Natural killer cell treated with Interleukin-12 subunit alpha and Interleukin-12 subunit beta and Interleukin-15 and Interleukin-18, amount 100 ng/mL, for 72 hours (primary cell): ENCODE measurements around the gene CHST5. TPM values are rescaled to one million over a fixed set of nuclear protein-coding genes. Genes with fewer than 3 reads are reported as not detected.
"Not testable (repeated sequence)": the region's sequence is repeated elsewhere in the genome, so short reads cannot be mapped to it uniquely, and the experiment has no call there.

Source experiments
- ATAC-seq, 2 donors: fragments of 150-1000 bp; cut with Tn5 transposase in 1 of 2; sonication (Bioruptor Pico), chemical (Tn5 transposase) in 1 of 2; 2 replicates each; pipeline ENCODE4 v1.10.0; 2021
- DNase-seq: peaks from one replicate; pipeline ENCODE4 v3.0.0; 2022; ENCODE audit warnings: low spot score
- H3K27ac Mint-ChIP-seq, 2 donors: 1 replicate in 1 of 2; 2 replicates in 1 of 2; pipeline ENCODE4 v1.8.0; 2022; ENCODE audit warnings: mixed read lengths in 2 of 2, mild to moderate bottlenecking in 1 of 2, moderate library complexity in 1 of 2
- H3K27me3 Mint-ChIP-seq, 2 donors: 1 replicate in 1 of 2; 2 replicates in 1 of 2; pipeline ENCODE4 v1.8.0; 2022; ENCODE audit warnings: mixed read lengths in 2 of 2
- H3K36me3 Mint-ChIP-seq: one replicate; pipeline ENCODE4 v1.8.0; 2022; ENCODE audit warnings: mixed read lengths
- H3K4me1 Mint-ChIP-seq, 2 donors: 1 replicate in 1 of 2; 2 replicates in 1 of 2; pipeline ENCODE4 v1.8.0; 2022; ENCODE audit warnings: low read depth in 2 of 2, mixed read lengths in 2 of 2, mild to moderate bottlenecking in 1 of 2
- H3K4me3 Mint-ChIP-seq: one replicate; pipeline ENCODE4 v1.8.0; 2022; ENCODE audit warnings: mixed read lengths
- H3K9me3 Mint-ChIP-seq: 2 replicates; pipeline ENCODE4 v1.8.0; 2022; ENCODE audit warnings: mixed read lengths
- total RNA-seq, 2 donors: library from RNA; stranded (reverse); gene quantifications; one replicate each; pipeline ENCODE4 v1.2.3, GENCODE V29; 2022

The CHST5 gene
- total RNA-seq, 2 donors from 2014 or later: 0.14 TPM; not detected in 1

- H3K4me1 Mint-ChIP-seq, H3K9me3 Mint-ChIP-seq, DNase-seq, H3K36me3 Mint-ChIP-seq, H3K4me3 Mint-ChIP-seq, H3K27ac Mint-ChIP-seq, H3K27me3 Mint-ChIP-seq: not testable (repeated sequence)
- peak in 1 of 2 donors; percentile 32 for ATAC-seq
Observed at GRCh38 chr16:75538882-75539565, 3.1 kb upstream of the CHST5 start.

- H3K9me3 Mint-ChIP-seq: no peaks in the 10 kb centered on the region
- H3K36me3 Mint-ChIP-seq: no peaks in the 10 kb centered on the region
- no peak for ATAC-seq
Observed at GRCh38 chr16:75537776-75538175, 1.9 kb upstream of the CHST5 start.

DNA sequence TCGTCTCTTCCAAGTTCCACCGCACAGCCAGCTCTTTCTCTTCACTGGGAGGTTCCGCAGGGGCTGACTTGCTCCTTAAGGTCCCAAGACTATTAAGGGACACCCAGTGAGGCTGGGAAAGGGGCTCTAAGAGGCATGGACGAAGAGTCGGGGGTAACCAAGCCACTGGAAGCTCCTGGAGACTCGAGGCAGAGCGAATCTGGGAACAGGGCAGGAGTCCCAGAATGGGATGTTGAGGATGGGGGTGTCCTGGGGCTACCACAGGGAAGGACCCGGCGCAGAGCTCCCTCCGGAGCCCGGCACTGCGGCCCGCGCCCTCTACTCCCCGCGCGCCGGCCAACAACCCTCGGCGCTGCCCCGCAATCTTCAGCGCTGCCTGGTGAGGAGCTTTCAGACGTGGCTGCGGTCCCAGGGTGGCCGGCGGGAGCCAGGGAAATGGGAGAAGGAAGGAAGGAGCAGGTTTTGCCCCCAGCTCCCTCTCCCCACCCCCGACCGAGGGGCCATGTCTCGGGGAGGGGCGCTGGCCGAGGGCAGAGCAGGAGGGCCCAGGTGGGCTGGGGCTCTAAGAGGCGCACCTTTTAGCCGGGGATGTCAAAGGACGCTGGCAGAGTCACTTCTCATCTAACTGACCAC, 581 bp downstream of the CHST5 start:
- no peaks in the 10 kb centered on the region for H3K4me1 Mint-ChIP-seq
- H3K27ac Mint-ChIP-seq: no peak overlapping the region
- H3K9me3 Mint-ChIP-seq: no peaks in the 10 kb centered on the region

More at GRCh38 chr16:75537776-75538175, 1.9 kb upstream of the CHST5 start:
- Mint-ChIP-seq H3K27ac (no peak overlapping the region), H3K4me3 (no peak overlapping the region), H3K4me1 (no peaks in the 10 kb centered on the region), H3K27me3 (no peaks in the 10 kb centered on the region)
- DNase-seq: no peak

GRCh38 chr16:75534560-75535205, 1.2 kb downstream of the CHST5 start:
- Mint-ChIP-seq H3K9me3 (no peaks in the 10 kb centered on the region), H3K36me3 (no peaks in the 10 kb centered on the region), H3K27me3 (no peaks in the 10 kb centered on the region), H3K4me3 (no peak overlapping the region), H3K27ac (no peak overlapping the region), H3K4me1 (no peaks in the 10 kb centered on the region)
- DNase-seq: no peak
- ATAC-seq: no peak

More for the DNA sequence above, 581 bp downstream of the CHST5 start:
- Mint-ChIP-seq H3K36me3 (no peaks in the 10 kb centered on the region), H3K4me3 (no peak overlapping the region), H3K27me3 (no peaks in the 10 kb centered on the region)
- ATAC-seq (no peak), DNase-seq (no peak)

DNA sequence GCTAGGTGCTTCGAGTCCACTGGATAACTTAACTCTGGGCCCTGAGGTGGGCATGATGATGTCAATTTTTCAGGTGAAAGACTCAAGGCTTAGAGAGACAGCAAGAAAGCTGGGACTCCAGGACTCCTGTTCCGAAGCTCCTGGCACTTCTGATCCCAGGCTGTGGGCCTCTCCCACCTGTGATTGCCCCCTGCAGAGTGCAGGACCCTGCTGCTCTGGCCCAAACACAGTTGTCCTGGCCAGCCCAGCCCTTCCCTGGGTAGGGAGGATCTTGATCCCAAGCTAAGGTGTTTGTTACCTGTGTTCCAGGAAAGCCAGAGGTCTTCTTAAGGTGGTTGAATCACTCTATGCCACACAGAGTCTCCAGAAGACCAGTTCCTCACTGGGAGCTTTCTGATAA, 3.1 kb downstream of the CHST5 start:
- DNase-seq: no peak
- ATAC-seq: no peak
- H3K36me3 Mint-ChIP-seq: no peaks in the 10 kb centered on the region
- H3K27me3 Mint-ChIP-seq: no peaks in the 10 kb centered on the region
- H3K4me3 Mint-ChIP-seq: no peak overlapping the region
- H3K9me3 Mint-ChIP-seq: no peaks in the 10 kb centered on the region
- no peaks in the 10 kb centered on the region for H3K4me1 Mint-ChIP-seq
- no peak overlapping the region for H3K27ac Mint-ChIP-seq

GRCh38 chr16:75532142-75532765, 3.7 kb downstream of the CHST5 start:
- DNase-seq: no peak
- Mint-ChIP-seq H3K9me3 (no peaks in the 10 kb centered on the region), H3K27ac (no peak overlapping the region), H3K4me1 (no peaks in the 10 kb centered on the region), H3K36me3 (no peaks in the 10 kb centered on the region), H3K27me3 (no peaks in the 10 kb centered on the region), H3K4me3 (no peak overlapping the region)
- ATAC-seq: no peak

DNA sequence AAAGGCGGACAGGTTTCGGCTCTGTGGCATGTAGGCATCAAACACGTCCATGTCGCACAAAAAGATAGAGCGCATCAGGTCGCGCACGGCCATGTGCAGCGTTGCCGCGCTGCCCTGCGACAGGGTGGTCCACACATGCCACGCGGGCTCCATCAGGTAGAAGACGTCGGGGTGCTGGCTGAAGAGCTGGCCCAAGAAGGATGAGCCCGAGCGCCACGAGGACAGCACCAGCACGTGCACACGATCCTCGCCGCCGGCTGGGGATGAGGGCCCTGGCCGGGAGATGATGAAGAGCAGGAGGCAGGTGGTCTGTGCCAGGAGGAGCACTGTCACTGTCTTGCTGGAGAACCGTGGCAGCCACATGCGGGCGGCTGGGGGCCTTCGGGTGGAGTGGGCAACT, 5.9 kb downstream of the CHST5 start:
- DNase-seq (no peak), ATAC-seq (no peak)
- no peaks in the 10 kb centered on the region for H3K27me3 Mint-ChIP-seq
- H3K36me3 Mint-ChIP-seq: no peaks in the 10 kb centered on the region
- H3K4me1 Mint-ChIP-seq: no peaks in the 10 kb centered on the region
- no peak overlapping the region for H3K27ac Mint-ChIP-seq
- H3K4me3 Mint-ChIP-seq: no peak overlapping the region
- no peaks in the 10 kb centered on the region for H3K9me3 Mint-ChIP-seq

GRCh38 chr16:75529056-75529905, 6.6 kb downstream of the CHST5 start:
- H3K4me1 Mint-ChIP-seq: no peaks in the 10 kb centered on the region
- no peak for ATAC-seq
- H3K27me3 Mint-ChIP-seq: no peaks in the 10 kb centered on the region
- H3K4me3 Mint-ChIP-seq: no peak overlapping the region
- H3K9me3 Mint-ChIP-seq: no peaks in the 10 kb centered on the region
- DNase-seq: no peak
- no peak overlapping the region for H3K27ac Mint-ChIP-seq
- no peaks in the 10 kb centered on the region for H3K36me3 Mint-ChIP-seq

GRCh38 chr16:75527825-75528299, 8.0 kb downstream of the CHST5 start:
- Mint-ChIP-seq H3K9me3 (no peaks in the 10 kb centered on the region), H3K27me3 (no peaks in the 10 kb centered on the region), H3K36me3 (no peaks in the 10 kb centered on the region), H3K4me1 (no peaks in the 10 kb centered on the region), H3K27ac (no peak overlapping the region), H3K4me3 (no peak overlapping the region)
- ATAC-seq: no peak
- no peak for DNase-seq

GRCh38 chr16:75526032-75526790, 9.7 kb downstream of the CHST5 start:
- no peak overlapping the region for H3K4me3 Mint-ChIP-seq
- ATAC-seq: no peak
- no peaks in the 10 kb centered on the region for H3K9me3 Mint-ChIP-seq
- H3K36me3 Mint-ChIP-seq: no peaks in the 10 kb centered on the region
- H3K4me1 Mint-ChIP-seq: no peaks in the 10 kb centered on the region
- no peak for DNase-seq
- no peaks in the 10 kb centered on the region for H3K27me3 Mint-ChIP-seq
- H3K27ac Mint-ChIP-seq: no peak overlapping the region

GRCh38 chr16:75519175-75519574, 16.7 kb downstream of the CHST5 start:
- H3K27me3 Mint-ChIP-seq: no peaks in the 10 kb centered on the region
- H3K36me3 Mint-ChIP-seq: no peaks in the 10 kb centered on the region
- peaks cover 4 to 10% of the 10 kb centered on the region in 2 donors for H3K4me1 Mint-ChIP-seq
- ATAC-seq (no peak), DNase-seq (no peak)
- no peak overlapping the region for H3K4me3 Mint-ChIP-seq
- no peaks in the 10 kb centered on the region for H3K9me3 Mint-ChIP-seq
- no peak overlapping the region for H3K27ac Mint-ChIP-seq

- H3K9me3 Mint-ChIP-seq, H3K27me3 Mint-ChIP-seq, H3K36me3 Mint-ChIP-seq, DNase-seq: not testable (repeated sequence)
- H3K4me3 Mint-ChIP-seq: peak overlapping the region; percentile 68
- ATAC-seq: peak in 1 of 2 donors; percentile 34
- H3K4me1 Mint-ChIP-seq: peaks cover 4 to 10% of the 10 kb centered on the region in 2 donors
- peak overlapping the region in 1 of 2 donors; percentile 64 for H3K27ac Mint-ChIP-seq
Observed at GRCh38 chr16:75516189-75516966, 19.5 kb downstream of the CHST5 start.
